Right lobe of liver (tissue), 6 donors: Measurements from ENCODE around the gene DERA. TPM values are rescaled to one million over a fixed set of nuclear protein-coding genes. Genes with fewer than 3 reads are reported as not detected.
A peak's percentile ranks its signal among the peaks of the same experiment; 100 is the strongest.
"Not testable (repeated sequence)": the region's sequence is repeated elsewhere in the genome, so short reads cannot be mapped to it uniquely, and the experiment has no call there.

ENCODE experiments used
- ATAC-seq, 4 donors: fragments of 200-7000 bp; cut with Tn5 transposase; one replicate each; pipeline ENCODE4 v1.9.1; 2020; ENCODE audit warnings: mild to moderate bottlenecking in 4 of 4, moderate library complexity in 4 of 4
- DNase-seq, 3 donors: peaks; one replicate each; pipeline ENCODE4 v3.0.0-alpha.2; 2020
- H3K27ac ChIP-seq, 3 donors: fragments of 200-600 bp; one replicate each; pipeline ENCODE4 v1.8.0; 2022
- H3K27me3 ChIP-seq, 2 donors: fragments of 200-600 bp; one replicate each; pipeline ENCODE4 v1.8.0; 2022
- H3K36me3 ChIP-seq, 4 donors: fragments of 200-600 bp; sonication (generic) in 1 of 4; one replicate each; pipeline versions ENCODE4 v1.5.1 to v1.8.0; 2017 to 2022; ENCODE audit warnings: control low read depth in 1 of 4
- H3K4me1 ChIP-seq, 4 donors: fragments of 200-600 bp; sonication (generic) in 1 of 4; one replicate each; pipeline versions ENCODE4 v1.5.1 to v1.8.0; 2017 to 2022; ENCODE audit warnings: control low read depth in 1 of 4
- H3K4me3 ChIP-seq, 3 donors: fragments of 200-600 bp; one replicate each; pipeline ENCODE4 v1.8.0; 2022
- H3K9me3 ChIP-seq, 4 donors: fragments of 200-600 bp; sonication (generic) in 1 of 4; one replicate each; pipeline versions ENCODE4 v1.5.1 to v1.8.0; 2017 to 2022; ENCODE audit warnings: control low read depth in 1 of 4
- POLR2A ChIP-seq: fragments of 450-650 bp; IDR thresholded peaks from one replicate; pipeline ENCODE4 v1.6.1; 2017; ENCODE audit warnings: antibody characterized with exemption, mild to moderate bottlenecking
- WGBS: methylation state at CpG from one replicate; pipeline ENCODE4 v1.1.6; 2018; ENCODE audit warnings: low coverage, low lambda C conversion rate; ENCODE audit not compliant: insufficient coverage; ENCODE audit errors: missing lambda C conversion rate; 5-methylcytosine and 5-hydroxymethylcytosine counted together
- intact Hi-C, 2 donors: fragments of 100-400 bp; cut with DNase I; formaldehyde crosslinking; loops; one replicate each; pipeline versions ENCODE4 v1.11.2 to v1.14.1; 2022
- total RNA-seq, 6 experiments: library from RNA; depleted of rRNA in 2 of 6; stranded (reverse); fragments of >200 nt in 2 of 6; fragmentation: NEBNext Ultra II Directional in 3 of 6; extraction: Animal tissue kit (Norgen Biotek cat#: 25700) in 3 of 6; gene quantifications; one replicate each; pipeline versions ENCODE4 v1.1.0 to v1.2.4, GENCODE V29; 2016 to 2023
- TF ChIP-seq, protein P1 (sequence below), 4 donors: fragments of 200-600 bp in 3 of 4; fragments of 450-650 bp in 1 of 4; IDR thresholded peaks; one replicate each; pipeline versions ENCODE4 v1.5.1 to v1.8.0; 2016 to 2022; ENCODE audit warnings: antibody characterized with exemption in 4 of 4, mild to moderate bottlenecking in 2 of 4
- donor health status: DM: no; HTN: yes; CAD: no.
- donor health status: DM: no; HTN: no; CAD: no.
- donor health status: DM: no; HTN: no; CAD: no.
- donor health status: DM: no; HTN: yes; CAD: no.
- donor health status: DM: no; HTN: yes; CAD: no.

Gene DERA
- total RNA-seq, 6 experiments from 2014 or later = 39.8 to 55.6 (median 49.1) TPM

DNA sequence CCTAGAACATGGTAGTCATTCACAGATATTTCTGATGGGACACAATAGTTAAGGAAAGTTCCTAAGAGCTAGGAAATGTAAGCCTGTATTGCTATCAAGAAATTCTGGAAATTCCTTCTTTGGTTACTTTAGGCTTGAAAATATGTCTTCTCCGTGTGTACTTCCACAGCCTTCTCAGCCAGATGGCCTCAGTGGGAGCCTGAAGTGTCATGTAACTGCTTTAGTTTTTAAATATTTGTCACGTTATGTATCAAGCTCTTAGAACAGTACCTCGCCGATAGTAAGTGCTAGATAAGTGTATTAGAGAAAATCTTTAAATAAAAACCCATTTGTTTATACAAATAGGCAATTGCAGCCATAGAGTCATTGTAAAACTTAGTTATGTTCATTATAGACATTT, 95.6 kb downstream of the DERA start:
- no peak overlapping the region for H3K27ac ChIP-seq
- no peak for TF ChIP-seq POLR2A
- TF ChIP-seq, protein P1, sequence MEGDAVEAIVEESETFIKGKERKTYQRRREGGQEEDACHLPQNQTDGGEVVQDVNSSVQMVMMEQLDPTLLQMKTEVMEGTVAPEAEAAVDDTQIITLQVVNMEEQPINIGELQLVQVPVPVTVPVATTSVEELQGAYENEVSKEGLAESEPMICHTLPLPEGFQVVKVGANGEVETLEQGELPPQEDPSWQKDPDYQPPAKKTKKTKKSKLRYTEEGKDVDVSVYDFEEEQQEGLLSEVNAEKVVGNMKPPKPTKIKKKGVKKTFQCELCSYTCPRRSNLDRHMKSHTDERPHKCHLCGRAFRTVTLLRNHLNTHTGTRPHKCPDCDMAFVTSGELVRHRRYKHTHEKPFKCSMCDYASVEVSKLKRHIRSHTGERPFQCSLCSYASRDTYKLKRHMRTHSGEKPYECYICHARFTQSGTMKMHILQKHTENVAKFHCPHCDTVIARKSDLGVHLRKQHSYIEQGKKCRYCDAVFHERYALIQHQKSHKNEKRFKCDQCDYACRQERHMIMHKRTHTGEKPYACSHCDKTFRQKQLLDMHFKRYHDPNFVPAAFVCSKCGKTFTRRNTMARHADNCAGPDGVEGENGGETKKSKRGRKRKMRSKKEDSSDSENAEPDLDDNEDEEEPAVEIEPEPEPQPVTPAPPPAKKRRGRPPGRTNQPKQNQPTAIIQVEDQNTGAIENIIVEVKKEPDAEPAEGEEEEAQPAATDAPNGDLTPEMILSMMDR (IDR thresholded peaks at IDR 0.05) = no peak
- no peak overlapping the region for H3K4me3 ChIP-seq
- H3K9me3 ChIP-seq = no peaks in the 10 kb centered on the region
- DNase-seq (no peak), ATAC-seq (no peak)
- H3K4me1 ChIP-seq = peaks cover 0 to 28% (median 8%) of the 10 kb centered on the region in 4 donors
- H3K27me3 ChIP-seq = no peaks in the 10 kb centered on the region
- intact Hi-C loops = no loop called here
- H3K36me3 ChIP-seq = no peaks in the 10 kb centered on the region
- 84% methylated on average over 4 of the region's 4 CpGs for WGBS

DNA sequence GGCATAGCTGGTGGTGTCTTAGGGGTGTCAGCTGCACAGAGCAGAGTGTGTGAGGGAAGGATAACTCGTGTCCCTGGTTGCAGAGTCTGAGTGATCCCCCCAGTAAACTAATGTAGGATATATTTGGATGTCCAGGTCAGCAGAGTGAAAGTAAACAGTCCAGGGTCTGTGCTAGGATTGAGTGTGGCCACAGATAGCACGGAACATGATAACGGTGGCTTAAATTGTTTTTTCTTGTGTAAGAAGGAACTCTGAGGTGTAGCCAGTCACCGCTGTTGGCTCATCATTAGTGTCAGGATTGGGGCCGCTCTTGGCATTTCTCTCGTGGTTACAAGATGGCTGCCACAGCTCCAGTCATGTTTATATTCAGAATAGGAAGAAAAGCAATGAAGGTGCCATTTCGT, 97.3 kb downstream of the DERA start:
- ATAC-seq (peak; percentile 78 to 93 (median 86)), DNase-seq (peak in 1 of 3 donors; percentile 57)
- intact Hi-C loops = no loop called here
- Histone ChIP-seq H3K27ac (peak overlapping the region in 2 of 3 donors; percentile 48 to 62), H3K36me3 (no peaks in the 10 kb centered on the region), H3K4me3 (peak overlapping the region in 1 of 3 donors; percentile 10), H3K4me1 (peaks cover 0 to 42% (median 11%) of the 10 kb centered on the region in 4 donors), H3K27me3 (no peaks in the 10 kb centered on the region), H3K9me3 (no peaks in the 10 kb centered on the region)
- WGBS = 35% methylated on average over 7 of the region's 7 CpGs
- no peak for TF ChIP-seq POLR2A
- TF ChIP-seq, protein P1 (IDR thresholded peaks at IDR 0.05) = no peak

DNA sequence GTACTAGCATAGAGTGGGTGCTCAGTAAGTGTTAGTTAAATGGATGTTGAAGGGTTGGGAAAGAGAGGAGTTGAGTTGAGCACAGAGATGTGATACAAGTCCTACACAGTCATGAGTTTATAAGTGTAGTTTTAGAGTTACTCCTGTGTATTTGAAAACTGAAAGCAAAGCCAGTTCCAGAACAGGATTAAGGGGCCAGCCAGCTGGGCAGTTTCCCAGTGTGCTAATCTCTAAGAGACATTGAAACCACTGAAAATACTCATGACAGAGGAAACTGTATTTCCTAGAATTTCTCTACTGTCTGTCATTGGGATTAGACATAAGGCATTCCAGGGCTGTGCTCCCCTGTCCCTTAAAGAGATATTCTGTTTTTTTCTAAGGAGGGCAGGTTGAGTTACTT, 101.0 kb downstream of the DERA start:
- Histone ChIP-seq H3K27me3 (no peaks in the 10 kb centered on the region), H3K4me3 (no peak overlapping the region), H3K4me1 (peaks cover 0 to 51% (median 14%) of the 10 kb centered on the region in 4 donors), H3K27ac (peak overlapping the region; percentile 51 to 53 (median 52)), H3K36me3 (peaks cover 0 to 3% (median 0%) of the 10 kb centered on the region in 4 donors), H3K9me3 (no peaks in the 10 kb centered on the region)
- peak; percentile 67 to 82 (median 72) for DNase-seq
- peak; percentile 78 to 89 (median 86) for ATAC-seq
- intact Hi-C loops = no loop called here
- no peak for TF ChIP-seq POLR2A
- TF ChIP-seq, protein P1 (IDR thresholded peaks at IDR 0.05) = no peak

DNA sequence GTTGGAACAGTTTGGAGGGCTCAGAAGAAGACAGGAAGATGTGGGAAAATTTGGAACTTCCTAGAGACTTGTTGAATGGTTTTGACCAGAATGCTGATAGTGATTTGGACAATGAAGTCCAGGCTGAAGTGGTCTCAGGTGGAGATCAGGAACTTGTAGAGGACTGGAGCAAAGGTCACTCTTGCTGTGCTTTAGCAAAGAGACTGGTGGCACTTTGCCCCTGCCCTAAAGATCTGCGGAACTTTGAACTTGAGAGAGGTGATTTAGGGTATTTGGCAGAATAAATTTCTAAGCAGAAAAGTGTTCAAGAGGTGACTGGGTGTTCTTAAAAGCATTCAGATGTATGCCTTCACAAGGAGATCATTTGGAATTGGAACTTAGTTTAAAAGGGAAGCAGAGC, 102.6 kb downstream of the DERA start:
- H3K9me3 ChIP-seq, H3K4me3 ChIP-seq, H3K27me3 ChIP-seq, H3K36me3 ChIP-seq, intact Hi-C loops: not testable (repeated sequence)
- DNase-seq (peak in 2 of 3 donors; percentile 30 to 79), ATAC-seq (peak in 3 of 4 donors; percentile 19 to 61 (median 50))
- peak overlapping the region in 2 of 3 donors; percentile 30 to 39 for H3K27ac ChIP-seq
- peaks cover 0 to 38% (median 11%) of the 10 kb centered on the region in 4 donors for H3K4me1 ChIP-seq
- 36% methylated on average over 1 of the region's 1 CpG for WGBS

DNA sequence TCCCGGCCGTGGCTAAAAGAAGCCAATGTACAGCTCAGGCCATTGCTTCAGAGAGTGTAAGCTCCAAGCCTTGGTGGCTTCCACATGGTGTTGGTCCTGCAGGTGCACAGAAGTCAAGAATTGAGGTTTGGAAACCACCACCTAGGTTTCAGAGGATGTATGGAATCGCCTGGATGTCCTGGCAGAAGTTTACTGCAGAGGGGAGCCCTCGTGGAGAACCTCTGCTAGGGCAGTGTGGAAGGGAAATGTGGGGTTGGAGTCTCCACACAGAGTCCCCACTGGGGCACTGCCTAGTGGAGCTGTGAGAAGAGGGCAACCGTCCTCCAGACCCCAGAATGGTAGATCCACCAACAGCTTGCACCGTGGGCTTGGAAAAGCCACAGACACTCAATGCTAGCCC, 103.3 kb downstream of the DERA start:
- H3K9me3 ChIP-seq, intact Hi-C loops, H3K36me3 ChIP-seq, H3K27me3 ChIP-seq, ATAC-seq, H3K4me3 ChIP-seq, DNase-seq: not testable (repeated sequence)
- Histone ChIP-seq H3K4me1 (peaks cover 0 to 33% (median 10%) of the 10 kb centered on the region in 4 donors), H3K27ac (peak overlapping the region in 1 of 3 donors; percentile 30)
- WGBS = no CpG with 5 or more reads among the region's 6 CpGs

DNA sequence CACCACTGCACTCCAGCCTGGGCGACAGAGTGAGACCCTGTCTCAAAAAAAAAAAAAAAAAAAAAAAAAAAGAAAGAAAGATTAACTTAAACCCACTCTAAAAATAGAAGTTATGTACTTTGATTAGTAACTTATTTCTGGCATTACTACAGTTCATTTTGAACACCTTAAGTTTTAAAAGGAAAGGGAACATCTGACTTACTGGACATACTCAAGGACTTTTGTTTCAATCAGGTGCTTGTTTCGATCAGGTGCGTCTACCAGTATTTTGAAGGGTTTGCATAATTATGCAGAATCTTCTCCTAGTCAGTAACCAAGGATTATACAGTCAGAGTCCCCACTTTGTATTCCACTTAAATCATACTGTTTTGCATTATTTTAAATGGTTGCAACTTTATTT, 105.6 kb downstream of the DERA start:
- ATAC-seq = no peak
- H3K27me3 ChIP-seq = no peaks in the 10 kb centered on the region
- H3K4me1 ChIP-seq = peaks cover 0 to 24% (median 6%) of the 10 kb centered on the region in 4 donors
- H3K36me3 ChIP-seq = peaks cover 0 to 3% (median 0%) of the 10 kb centered on the region in 4 donors
- no peaks in the 10 kb centered on the region for H3K9me3 ChIP-seq
- DNase-seq = no peak
- WGBS = 79% methylated on average over 3 of the region's 3 CpGs
- H3K4me3 ChIP-seq = no peak overlapping the region
- H3K27ac ChIP-seq = no peak overlapping the region
- intact Hi-C loops = no loop called here
- no peak for TF ChIP-seq POLR2A
- TF ChIP-seq, protein P1 (IDR thresholded peaks at IDR 0.05) = no peak
